Thyroid gland (tissue), 4 donors: Measurements from ENCODE around the gene SEPTIN8.

Source experiments
- POLR2A ChIP-seq, 2 donors: fragments of 450-650 bp; IDR thresholded peaks; one replicate each; pipeline ENCODE4 v1.6.1; 2017; ENCODE audit warnings: antibody characterized with exemption in 2 of 2, mild to moderate bottlenecking in 2 of 2, moderate library complexity in 1 of 2
- TF ChIP-seq, protein P1 (sequence below), 6 experiments: fragments of 200-600 bp in 3 of 6; fragments of 450-650 bp in 3 of 6; sonication (generic) in 3 of 6; IDR thresholded peaks; one replicate each; pipeline ENCODE4 v1.5.1; 2016 to 2019; ENCODE audit warnings: antibody characterized with exemption in 6 of 6, mild to moderate bottlenecking in 2 of 6, inconsistent platforms in 1 of 6, moderate library complexity in 1 of 6

DNA sequence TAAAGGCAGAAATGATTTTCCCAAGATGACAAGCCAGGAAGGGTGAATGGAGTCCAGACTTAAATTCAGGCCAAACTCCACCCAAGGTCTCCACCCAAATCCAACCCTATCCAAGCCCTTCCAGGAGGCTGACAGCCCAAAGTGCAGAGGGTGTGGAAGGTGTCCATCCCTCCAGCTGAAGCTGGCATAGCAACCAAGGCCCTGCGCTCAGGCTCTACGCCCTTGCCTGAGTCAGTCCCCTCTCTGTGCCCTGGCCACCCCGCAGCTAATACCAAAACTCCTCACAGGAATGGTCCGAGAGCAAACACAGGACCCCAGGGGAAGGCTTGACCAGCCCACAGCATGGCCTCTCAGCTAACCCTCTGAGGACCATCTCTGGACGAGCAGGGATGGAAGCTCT, 2.1 kb downstream of the SEPTIN8 start:
- TF ChIP-seq, protein P1, sequence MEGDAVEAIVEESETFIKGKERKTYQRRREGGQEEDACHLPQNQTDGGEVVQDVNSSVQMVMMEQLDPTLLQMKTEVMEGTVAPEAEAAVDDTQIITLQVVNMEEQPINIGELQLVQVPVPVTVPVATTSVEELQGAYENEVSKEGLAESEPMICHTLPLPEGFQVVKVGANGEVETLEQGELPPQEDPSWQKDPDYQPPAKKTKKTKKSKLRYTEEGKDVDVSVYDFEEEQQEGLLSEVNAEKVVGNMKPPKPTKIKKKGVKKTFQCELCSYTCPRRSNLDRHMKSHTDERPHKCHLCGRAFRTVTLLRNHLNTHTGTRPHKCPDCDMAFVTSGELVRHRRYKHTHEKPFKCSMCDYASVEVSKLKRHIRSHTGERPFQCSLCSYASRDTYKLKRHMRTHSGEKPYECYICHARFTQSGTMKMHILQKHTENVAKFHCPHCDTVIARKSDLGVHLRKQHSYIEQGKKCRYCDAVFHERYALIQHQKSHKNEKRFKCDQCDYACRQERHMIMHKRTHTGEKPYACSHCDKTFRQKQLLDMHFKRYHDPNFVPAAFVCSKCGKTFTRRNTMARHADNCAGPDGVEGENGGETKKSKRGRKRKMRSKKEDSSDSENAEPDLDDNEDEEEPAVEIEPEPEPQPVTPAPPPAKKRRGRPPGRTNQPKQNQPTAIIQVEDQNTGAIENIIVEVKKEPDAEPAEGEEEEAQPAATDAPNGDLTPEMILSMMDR (IDR thresholded peaks at IDR 0.05), result no peak
- TF ChIP-seq POLR2A (IDR thresholded peaks at IDR 0.05), result no peak
